Mesodermal cell (in vitro differentiated cells): ENCODE measurements around the gene STAG2.
"Not testable (repeated sequence)": the region's sequence is repeated elsewhere in the genome, so short reads cannot be mapped to it uniquely, and the experiment has no call there.

Experiments
- H3K27ac ChIP-seq: 2 replicates; pipeline ENCODE4 v1.7.0; 2013; ENCODE audit warnings: mild to moderate bottlenecking, low read depth, low read length, moderate library complexity; ENCODE audit not compliant: severe bottlenecking
- H3K36me3 ChIP-seq: 2 replicates; pipeline ENCODE4 v1.7.1; 2013; ENCODE audit warnings: mild to moderate bottlenecking, low read length, moderate library complexity; ENCODE audit not compliant: control insufficient read depth, insufficient read depth
- H3K4me1 ChIP-seq: one replicate; pipeline ENCODE4 v1.7.1; 2013; ENCODE audit warnings: mild to moderate bottlenecking, low read length; ENCODE audit not compliant: insufficient read depth, control insufficient read depth, poor library complexity, severe bottlenecking
- H3K4me3 ChIP-seq: 2 replicates; pipeline ENCODE4 v1.7.0; 2013; ENCODE audit warnings: low read length, control low read depth, mild to moderate bottlenecking; ENCODE audit not compliant: insufficient read depth, poor library complexity, severe bottlenecking; ENCODE audit errors: extremely low read depth
- H3K9me3 ChIP-seq: 2 replicates; pipeline ENCODE4 v1.7.1; 2013; ENCODE audit warnings: mild to moderate bottlenecking, low read length, moderate library complexity; ENCODE audit not compliant: control insufficient read depth
- WGBS, 2 experiments: methylation state at CpG; one replicate each; pipeline ENCODE4 v1.1.5; 2013; ENCODE audit warnings: missing lambda C conversion rate in 2 of 2; ENCODE audit not compliant: insufficient coverage in 2 of 2; 5-methylcytosine and 5-hydroxymethylcytosine counted together

The STAG2 gene

DNA sequence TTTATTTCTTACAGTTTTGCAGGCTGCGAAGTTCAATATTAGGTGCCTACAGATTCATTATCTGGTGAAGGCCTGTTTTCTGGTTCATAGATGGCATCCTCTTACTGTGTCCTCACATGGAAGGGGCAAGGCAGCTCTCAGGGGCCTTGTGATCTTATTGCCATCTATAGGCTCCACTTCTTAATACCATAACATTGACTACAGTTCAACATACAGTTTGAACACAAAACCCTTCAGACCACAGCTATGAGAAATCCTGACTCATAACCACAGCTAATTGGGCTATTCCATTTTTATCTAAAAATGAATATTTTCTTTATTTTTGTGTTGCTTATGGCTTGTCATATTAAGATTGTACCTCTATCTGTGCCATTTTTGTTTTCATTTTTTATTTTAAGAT, 72.3 kb downstream of the STAG2 start:
- no peak overlapping the region for H3K27ac ChIP-seq
- peaks cover 15% of the 10 kb centered on the region for H3K36me3 ChIP-seq
- no peaks in the 10 kb centered on the region for H3K9me3 ChIP-seq
- no peaks in the 10 kb centered on the region for H3K4me1 ChIP-seq
- no peak overlapping the region for H3K4me3 ChIP-seq
- no CpG with 5 or more reads among the region's 1 CpG for WGBS, 2 experiments

DNA sequence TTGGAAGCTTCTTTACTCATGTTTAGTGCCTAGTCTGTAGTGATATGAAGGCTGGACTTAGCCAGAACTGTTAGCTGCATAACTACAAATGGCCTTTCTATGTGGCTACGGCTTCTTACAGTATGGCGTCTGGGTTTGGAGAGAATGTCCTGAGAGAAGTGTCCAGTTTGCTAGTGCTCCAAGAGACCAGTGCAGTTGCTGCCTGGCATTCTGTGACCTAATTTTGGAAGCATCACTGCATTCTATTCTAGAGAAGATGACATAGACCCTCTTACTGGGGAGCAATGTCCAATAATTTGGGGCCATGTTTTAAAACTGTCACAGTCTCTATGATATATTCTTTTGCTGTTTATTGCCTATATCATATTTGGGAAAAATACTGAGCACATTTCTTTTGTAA, 74.2 kb downstream of the STAG2 start:
- H3K36me3 ChIP-seq, result peaks cover 15% of the 10 kb centered on the region
- WGBS, 2 experiments, result 100% methylated on average over 2 of the region's 2 CpGs
- H3K4me3 ChIP-seq, result no peak overlapping the region
- no peaks in the 10 kb centered on the region for H3K9me3 ChIP-seq
- no peaks in the 10 kb centered on the region for H3K4me1 ChIP-seq
- H3K27ac ChIP-seq, result no peak overlapping the region

DNA sequence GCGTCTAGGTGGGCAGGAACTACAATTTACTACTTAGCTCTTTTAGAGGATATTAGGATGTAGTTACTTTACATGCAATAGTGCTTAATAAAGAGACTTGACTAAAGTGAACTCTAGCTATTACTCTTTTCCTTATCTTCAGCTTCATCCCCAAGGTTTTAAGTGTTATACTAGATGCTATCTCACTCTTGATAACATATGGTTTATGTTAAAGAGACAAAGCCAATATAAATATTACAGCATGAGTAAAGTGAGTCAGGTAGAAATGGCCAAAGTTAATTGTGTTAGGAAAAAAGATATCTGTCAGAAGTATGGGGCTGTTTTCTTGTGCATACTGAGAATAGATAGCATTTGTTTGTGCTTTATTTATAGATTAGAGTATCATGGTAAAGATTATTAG, 80.5 kb downstream of the STAG2 start:
- H3K27ac ChIP-seq, result no peak overlapping the region
- H3K4me1 ChIP-seq, result no peaks in the 10 kb centered on the region
- peaks cover 26% of the 10 kb centered on the region for H3K36me3 ChIP-seq
- no peaks in the 10 kb centered on the region for H3K9me3 ChIP-seq
- no CpG with 5 or more reads among the region's 1 CpG for WGBS, 2 experiments
- H3K4me3 ChIP-seq, result no peak overlapping the region

DNA sequence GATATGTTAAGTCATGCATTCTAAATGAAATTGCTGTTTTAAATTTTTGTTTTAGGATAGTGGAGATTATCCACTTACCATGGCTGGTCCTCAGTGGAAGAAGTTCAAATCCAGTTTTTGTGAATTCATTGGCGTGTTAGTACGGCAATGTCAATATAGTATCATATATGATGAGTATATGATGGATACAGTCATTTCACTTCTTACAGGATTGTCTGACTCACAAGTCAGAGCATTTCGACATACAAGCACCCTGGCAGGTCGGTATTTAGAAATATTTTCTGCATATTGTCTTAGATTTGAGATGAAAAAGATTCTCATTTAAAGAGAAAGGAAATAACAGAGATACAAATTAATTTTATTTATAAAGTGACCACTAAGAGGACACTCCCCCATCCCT, 83.6 kb downstream of the STAG2 start:
- Histone ChIP-seq H3K36me3 (peaks cover 21% of the 10 kb centered on the region), H3K4me1 (no peaks in the 10 kb centered on the region), H3K27ac (no peak overlapping the region), H3K9me3 (no peaks in the 10 kb centered on the region), H3K4me3 (no peak overlapping the region)
- WGBS, 2 experiments, result no CpG with 5 or more reads among the region's 4 CpGs

- H3K9me3 ChIP-seq, H3K27ac ChIP-seq, H3K4me3 ChIP-seq, H3K4me1 ChIP-seq: not testable (repeated sequence)
- H3K36me3 ChIP-seq, result peaks cover 63% of the 10 kb centered on the region
- 80 to 83% methylated on average over 1 to 6 of the region's 6 CpGs for WGBS, 2 experiments
These were observed 122.9 kb downstream of the STAG2 start for GRCh38 chrX:124084417-124084816.

DNA sequence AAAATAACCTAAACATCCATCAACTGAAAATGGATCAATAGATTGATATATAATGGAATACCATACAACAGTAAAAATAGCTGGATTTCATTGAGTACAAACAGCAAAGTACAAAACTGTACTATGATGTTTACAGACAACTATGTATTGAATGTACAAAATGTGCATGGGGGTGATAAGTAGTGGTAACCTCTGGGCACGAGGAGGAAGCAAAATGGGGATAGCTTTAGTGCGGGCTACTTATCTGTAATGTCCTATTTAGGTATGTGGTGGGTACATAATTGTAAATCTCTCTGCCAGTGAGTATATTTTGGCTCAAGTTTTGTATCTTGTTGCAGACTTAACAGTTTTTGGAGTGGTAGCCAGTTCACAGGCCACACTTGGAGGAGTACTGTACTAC, 123.6 kb downstream of the STAG2 start:
- H3K4me3 ChIP-seq, result no peak overlapping the region
- H3K36me3 ChIP-seq, result peaks cover 65% of the 10 kb centered on the region
- no peak overlapping the region for H3K27ac ChIP-seq
- no peaks in the 10 kb centered on the region for H3K4me1 ChIP-seq
- WGBS, 2 experiments, result no CpG with 5 or more reads among the region's 2 CpGs
- no peaks in the 10 kb centered on the region for H3K9me3 ChIP-seq

GRCh38 chrX:124086411-124086810, 124.9 kb downstream of the STAG2 start:
- Histone ChIP-seq H3K9me3 (no peaks in the 10 kb centered on the region), H3K4me1 (no peaks in the 10 kb centered on the region), H3K36me3 (peaks cover 70% of the 10 kb centered on the region), H3K27ac (no peak overlapping the region), H3K4me3 (no peak overlapping the region)
- 100% methylated on average over 2 to 3 of the region's 7 CpGs for WGBS, 2 experiments

DNA sequence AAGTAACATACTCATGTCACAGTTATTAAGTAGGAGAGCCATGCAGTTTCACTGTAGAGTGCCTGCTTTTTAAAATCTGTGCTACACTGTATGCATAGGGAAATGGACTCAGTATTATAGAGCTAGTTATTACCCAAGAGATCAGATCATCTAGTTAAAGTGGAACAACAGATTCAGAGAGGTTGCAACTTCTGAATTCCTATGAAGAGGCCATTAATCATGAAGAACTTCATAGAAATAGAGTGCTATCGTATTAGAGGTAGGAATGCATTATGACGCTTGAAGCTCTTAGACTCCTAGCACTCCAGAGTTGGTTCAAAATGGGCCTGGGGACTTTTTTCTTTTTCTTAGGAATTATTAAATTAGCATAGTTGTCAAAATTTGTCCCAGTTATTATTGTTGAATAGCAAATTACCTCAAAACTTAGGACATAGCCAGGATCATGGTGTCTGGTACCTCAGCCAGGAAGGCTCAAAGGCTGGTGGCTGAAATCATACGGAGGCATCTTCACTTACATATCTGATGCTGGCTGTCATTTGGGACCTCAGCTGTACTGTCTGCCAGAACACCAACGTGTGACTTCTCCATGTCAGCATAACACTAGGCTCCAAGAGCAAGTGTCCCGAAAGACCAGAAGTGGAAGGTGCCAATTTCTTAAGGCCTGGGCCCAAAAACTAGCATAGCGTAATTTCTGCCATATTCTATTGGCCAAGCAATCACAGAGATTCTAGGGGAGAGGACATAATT, 125.7 kb downstream of the STAG2 start:
- WGBS, 2 experiments, result 94 to 96% methylated on average over 3 of the region's 6 CpGs
- H3K4me1 ChIP-seq, result no peaks in the 10 kb centered on the region
- peaks cover 66% of the 10 kb centered on the region for H3K36me3 ChIP-seq
- no peaks in the 10 kb centered on the region for H3K9me3 ChIP-seq
- H3K27ac ChIP-seq, result no peak overlapping the region
- no peak overlapping the region for H3K4me3 ChIP-seq

- WGBS, 2 experiments, result no CpG with 5 or more reads among the region's 4 CpGs
- Histone ChIP-seq H3K4me1 (no peaks in the 10 kb centered on the region), H3K36me3 (peaks cover 60% of the 10 kb centered on the region), H3K4me3 (no peak overlapping the region), H3K9me3 (no peaks in the 10 kb centered on the region), H3K27ac (no peak overlapping the region)
These were observed 131.7 kb downstream of the STAG2 start for GRCh38 chrX:124093222-124093621.

DNA sequence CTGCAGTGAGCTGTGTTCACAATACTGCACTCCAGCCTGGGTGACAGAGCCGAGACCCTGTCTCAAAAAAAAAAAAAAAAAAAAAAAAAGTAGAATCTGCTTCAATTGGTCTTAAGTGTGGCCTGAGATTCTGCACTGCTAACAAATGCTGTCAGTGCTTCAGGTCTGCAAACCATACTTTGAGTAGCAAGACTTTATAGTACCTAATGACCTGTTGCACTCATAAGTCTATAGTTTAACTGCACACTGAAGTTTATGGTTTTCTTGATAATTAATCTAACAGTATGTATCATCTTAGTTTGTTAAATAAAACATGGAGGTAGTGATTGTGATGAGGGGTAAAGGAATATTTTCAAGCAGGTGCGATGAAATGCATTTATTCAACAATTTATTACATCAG, 135.6 kb downstream of the STAG2 start:
- H3K36me3 ChIP-seq, result peaks cover 47% of the 10 kb centered on the region
- no CpG with 5 or more reads among the region's 2 CpGs for WGBS, 2 experiments
- H3K9me3 ChIP-seq, result no peaks in the 10 kb centered on the region
- H3K27ac ChIP-seq, result no peak overlapping the region
- no peak overlapping the region for H3K4me3 ChIP-seq
- H3K4me1 ChIP-seq, result no peaks in the 10 kb centered on the region

GRCh38 chrX:124098089-124098488, 136.6 kb downstream of the STAG2 start:
- H3K36me3 ChIP-seq, result peaks cover 43% of the 10 kb centered on the region
- no peak overlapping the region for H3K27ac ChIP-seq
- H3K9me3 ChIP-seq, result no peaks in the 10 kb centered on the region
- no peak overlapping the region for H3K4me3 ChIP-seq
- H3K4me1 ChIP-seq, result no peaks in the 10 kb centered on the region
